MM.1S (cell line): Measurements from ENCODE around the gene SLX9.
"Not testable (repeated sequence)": the region's sequence is repeated elsewhere in the genome, so short reads cannot be mapped to it uniquely, and the experiment has no call there.

Source experiments
- DNase-seq: peaks from one replicate; pipeline ENCODE4 v3.0.0-alpha.2; 2015
- H2AFZ ChIP-seq: fragments of 300-600 bp; sonication (generic); 2 replicates; pipeline ENCODE4 v1.6.0; 2016; ENCODE audit warnings: antibody characterized with exemption, low read length
- H3F3A ChIP-seq: fragments of 300-600 bp; sonication (generic); 2 replicates; pipeline ENCODE4 v1.6.1; 2016; ENCODE audit warnings: mild to moderate bottlenecking, antibody characterized with exemption, low read length, moderate library complexity, mixed read lengths; ENCODE audit not compliant: insufficient read depth
- H3K27ac ChIP-seq: fragments of 300-600 bp; sonication (generic); 2 replicates; pipeline ENCODE4 v1.5.1; 2016; ENCODE audit warnings: mild to moderate bottlenecking, low read length
- H3K27me3 ChIP-seq: fragments of 300-600 bp; sonication (generic); replicated peaks from 2 replicates; pipeline ENCODE4 v1.6.0; 2016; ENCODE audit warnings: low read length; ENCODE audit not compliant: insufficient read depth
- H3K36me3 ChIP-seq: fragments of 300-600 bp; sonication (generic); replicated peaks from 2 replicates; pipeline ENCODE4 v1.6.1; 2016; ENCODE audit warnings: mild to moderate bottlenecking, low read length, mixed read lengths; ENCODE audit not compliant: insufficient read depth
- H3K4me1 ChIP-seq: fragments of 300-600 bp; sonication (generic); 2 replicates; pipeline ENCODE4 v1.6.1; 2016; ENCODE audit warnings: low read length, mixed read lengths
- H3K4me2 ChIP-seq: fragments of 300-600 bp; sonication (generic); 2 replicates; pipeline ENCODE4 v1.6.0; 2016; ENCODE audit warnings: low read depth, low read length
- H3K4me3 ChIP-seq: fragments of 300-600 bp; sonication (generic); 2 replicates; pipeline ENCODE4 v1.5.1; 2016; ENCODE audit warnings: low read length, mixed read lengths
- H3K79me2 ChIP-seq: fragments of 300-600 bp; sonication (generic); 2 replicates; pipeline ENCODE4 v1.6.1; 2016; ENCODE audit warnings: mixed run types, low read length, mixed read lengths
- H3K9ac ChIP-seq: fragments of 300-600 bp; sonication (generic); 2 replicates; pipeline ENCODE4 v1.6.1; 2016; ENCODE audit warnings: low read length, mixed read lengths
- H3K9me2 ChIP-seq: fragments of 300-600 bp; sonication (generic); replicated peaks from 2 replicates; pipeline ENCODE4 v1.6.1; 2016; ENCODE audit warnings: mild to moderate bottlenecking, low read length, mixed read lengths; ENCODE audit not compliant: insufficient read depth
- H3K9me3 ChIP-seq: fragments of 300-600 bp; sonication (generic); replicated peaks from 2 replicates; pipeline ENCODE4 v1.6.1; 2016; ENCODE audit warnings: mild to moderate bottlenecking, low read length, mixed read lengths; ENCODE audit not compliant: insufficient read depth
- H4K20me1 ChIP-seq: fragments of 300-600 bp; sonication (generic); 2 replicates; pipeline ENCODE4 v1.6.1; 2016; ENCODE audit warnings: mild to moderate bottlenecking, low read length, moderate library complexity, mixed read lengths; ENCODE audit not compliant: insufficient read depth
- EZH2 ChIP-seq: fragments of 300-600 bp; sonication (generic); optimal IDR thresholded peaks from 2 replicates; pipeline ENCODE3; 2017; ENCODE audit warnings: low read depth, mild to moderate bottlenecking, antibody characterized with exemption, low read length, mixed read lengths
- EZH2phosphoT487 ChIP-seq: fragments of 300-600 bp; sonication (generic); IDR thresholded peaks from 2 replicates; pipeline ENCODE4 v1.6.1; 2018; ENCODE audit warnings: antibody characterized with exemption, low read length
- TF ChIP-seq, protein P1 (sequence below): fragments of 300-600 bp; sonication (generic); IDR thresholded peaks from 2 replicates; pipeline ENCODE4 v1.5.1; 2016; ENCODE audit warnings: antibody characterized with exemption, low read length, mixed read lengths

SLX9 gene

GRCh38 chr21:44926331-44927101 is 13.3 kb upstream of the SLX9 start:
- DNase-seq, result no peak

DNA sequence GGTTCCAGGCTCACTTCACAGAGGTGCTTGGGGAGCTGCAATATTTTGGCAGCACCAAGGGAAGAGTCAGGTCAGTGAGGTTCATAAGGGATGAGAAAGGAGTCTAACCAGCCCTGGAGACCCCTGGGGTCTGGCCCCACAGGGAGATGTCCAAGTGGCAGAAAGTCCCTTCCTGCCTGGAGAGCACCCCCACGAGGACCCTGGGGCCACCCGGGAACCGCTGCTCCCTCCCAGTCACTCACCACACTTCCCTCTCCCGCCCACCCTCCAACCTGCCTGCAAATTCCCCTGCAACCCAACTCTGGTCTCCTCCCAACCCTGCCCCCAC is 12.6 kb upstream of the SLX9 start:
- no peaks in the 10 kb centered on the region for H3K36me3 ChIP-seq
- H3K4me2 ChIP-seq, result no peak overlapping the region
- no peak overlapping the region for H3K27ac ChIP-seq
- H3F3A ChIP-seq, result no peaks in the 10 kb centered on the region
- no peaks in the 10 kb centered on the region for H3K9me3 ChIP-seq
- H3K9me2 ChIP-seq, result no peaks in the 10 kb centered on the region
- no peak overlapping the region for H3K9ac ChIP-seq
- H3K27me3 ChIP-seq, result peaks cover 98% of the 10 kb centered on the region
- no peak overlapping the region for H3K4me3 ChIP-seq
- H4K20me1 ChIP-seq, result no peaks in the 10 kb centered on the region
- H3K79me2 ChIP-seq, result no peaks in the 10 kb centered on the region
- no peak overlapping the region for H2AFZ ChIP-seq
- TF ChIP-seq EZH2 (no peak), EZH2phosphoT487 (no peak)
- TF ChIP-seq, protein P1, sequence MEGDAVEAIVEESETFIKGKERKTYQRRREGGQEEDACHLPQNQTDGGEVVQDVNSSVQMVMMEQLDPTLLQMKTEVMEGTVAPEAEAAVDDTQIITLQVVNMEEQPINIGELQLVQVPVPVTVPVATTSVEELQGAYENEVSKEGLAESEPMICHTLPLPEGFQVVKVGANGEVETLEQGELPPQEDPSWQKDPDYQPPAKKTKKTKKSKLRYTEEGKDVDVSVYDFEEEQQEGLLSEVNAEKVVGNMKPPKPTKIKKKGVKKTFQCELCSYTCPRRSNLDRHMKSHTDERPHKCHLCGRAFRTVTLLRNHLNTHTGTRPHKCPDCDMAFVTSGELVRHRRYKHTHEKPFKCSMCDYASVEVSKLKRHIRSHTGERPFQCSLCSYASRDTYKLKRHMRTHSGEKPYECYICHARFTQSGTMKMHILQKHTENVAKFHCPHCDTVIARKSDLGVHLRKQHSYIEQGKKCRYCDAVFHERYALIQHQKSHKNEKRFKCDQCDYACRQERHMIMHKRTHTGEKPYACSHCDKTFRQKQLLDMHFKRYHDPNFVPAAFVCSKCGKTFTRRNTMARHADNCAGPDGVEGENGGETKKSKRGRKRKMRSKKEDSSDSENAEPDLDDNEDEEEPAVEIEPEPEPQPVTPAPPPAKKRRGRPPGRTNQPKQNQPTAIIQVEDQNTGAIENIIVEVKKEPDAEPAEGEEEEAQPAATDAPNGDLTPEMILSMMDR, result no peak
- no peaks in the 10 kb centered on the region for H3K4me1 ChIP-seq
- no peak for DNase-seq

More at GRCh38 chr21:44926331-44927101, 13.3 kb upstream of the SLX9 start:
- Histone ChIP-seq H3K36me3 (no peaks in the 10 kb centered on the region), H3K9me3 (no peaks in the 10 kb centered on the region), H4K20me1 (no peaks in the 10 kb centered on the region), H3K27me3 (peaks cover 98% of the 10 kb centered on the region), H3K4me1 (no peaks in the 10 kb centered on the region), H3K9ac (no peak overlapping the region), H3K4me2 (no peak overlapping the region), H2AFZ (no peak overlapping the region), H3K4me3 (no peak overlapping the region), H3K79me2 (no peaks in the 10 kb centered on the region), H3K9me2 (no peaks in the 10 kb centered on the region), H3F3A (no peaks in the 10 kb centered on the region), H3K27ac (no peak overlapping the region)
- peak; percentile 15; the same call in 1 of the 2 replicates for TF ChIP-seq EZH2phosphoT487
- TF ChIP-seq, protein P1, result no peak

- no peak for DNase-seq
- Histone ChIP-seq H3K36me3 (no peaks in the 10 kb centered on the region), H3F3A (no peaks in the 10 kb centered on the region), H3K4me3 (no peak overlapping the region), H3K27ac (no peak overlapping the region), H3K4me2 (no peak overlapping the region), H2AFZ (no peak overlapping the region), H4K20me1 (no peaks in the 10 kb centered on the region), H3K27me3 (peaks cover 95% of the 10 kb centered on the region), H3K79me2 (no peaks in the 10 kb centered on the region), H3K9me2 (no peaks in the 10 kb centered on the region), H3K4me1 (no peaks in the 10 kb centered on the region), H3K9me3 (no peaks in the 10 kb centered on the region), H3K9ac (no peak overlapping the region)
- TF ChIP-seq EZH2phosphoT487 (no peak), EZH2 (peak; percentile 69)
Observed at GRCh38 chr21:44927587-44928461, 12.0 kb upstream of the SLX9 start.

GRCh38 chr21:44928500-44929241 is 11.2 kb upstream of the SLX9 start:
- not testable (repeated sequence) for H3K27ac ChIP-seq, H3K9ac ChIP-seq, H3K9me2 ChIP-seq, H4K20me1 ChIP-seq, H3K9me3 ChIP-seq, H3K4me3 ChIP-seq, H3K4me2 ChIP-seq, H3K36me3 ChIP-seq, H2AFZ ChIP-seq, H3F3A ChIP-seq, H3K4me1 ChIP-seq, H3K79me2 ChIP-seq, DNase-seq
- peaks cover 95% of the 10 kb centered on the region for H3K27me3 ChIP-seq
